GM19452 (cell line): ENCODE results near the gene MPPED1.

Experiments
- ATAC-seq: cut with Tn5 transposase; IDR thresholded peaks from one replicate; pipeline ENCODE4 v1.9.1; 2021; ENCODE audit not compliant: unreplicated experiment

MPPED1 gene

DNA sequence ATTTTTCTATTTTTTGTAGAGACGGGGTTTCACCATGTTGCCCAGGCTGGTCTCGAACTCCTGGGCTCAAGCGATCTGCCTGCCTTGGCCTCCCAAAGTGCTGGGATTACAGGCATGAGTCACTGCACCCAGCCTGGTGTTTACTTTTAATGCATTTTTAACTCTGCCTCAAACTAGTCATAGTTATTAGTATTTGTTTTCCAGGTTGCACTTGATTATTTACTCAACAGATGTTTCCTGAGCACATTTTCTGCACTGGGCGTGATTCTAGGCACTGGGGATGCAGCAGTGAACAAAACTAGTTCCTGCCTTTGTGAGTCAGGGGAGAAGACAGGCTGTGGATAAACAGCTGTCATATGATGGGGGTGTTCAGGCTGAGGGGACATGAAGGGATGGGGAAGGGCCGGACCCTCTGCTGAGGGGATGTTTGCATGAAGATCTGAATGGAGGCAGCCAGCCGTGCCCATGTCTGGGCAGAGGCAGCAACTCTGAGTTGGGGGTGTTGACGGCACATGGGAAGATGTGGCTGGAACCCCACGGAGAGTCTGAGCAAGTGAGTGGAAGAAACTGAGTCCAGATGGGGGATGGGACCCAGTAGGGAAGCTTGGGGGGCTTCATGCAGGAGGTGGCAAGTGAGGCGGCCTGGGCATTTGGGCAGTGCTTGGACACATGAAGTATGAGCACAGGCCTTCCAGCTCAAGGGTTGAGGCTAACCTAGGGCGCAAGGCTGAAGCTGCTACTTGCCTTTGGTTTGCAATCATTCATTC is 34.4 kb downstream of the MPPED1 start:
- ATAC-seq, result no peak

DNA sequence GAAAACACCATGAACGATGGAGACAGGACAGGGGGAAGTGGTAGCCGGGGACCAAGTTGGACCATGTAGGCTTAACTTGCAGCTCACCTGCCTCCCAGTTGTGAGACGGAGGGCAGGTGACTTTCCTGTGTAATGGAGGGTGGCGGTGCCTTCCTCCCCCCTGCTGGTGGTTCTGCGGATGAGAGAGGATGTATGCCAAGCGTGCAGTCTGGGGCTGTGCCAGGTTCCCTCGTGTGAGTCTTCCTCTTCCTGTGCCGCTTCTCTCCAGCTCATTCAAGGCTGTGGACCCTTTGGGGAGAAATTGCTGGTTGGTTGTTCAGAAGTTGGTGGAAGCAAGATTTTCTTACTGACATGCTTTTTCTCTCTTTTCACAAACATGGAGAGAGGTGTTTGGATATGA is 35.1 kb downstream of the MPPED1 start:
- ATAC-seq, result no peak

GRCh38 chr22:43447380-43447779 is 35.6 kb downstream of the MPPED1 start:
- ATAC-seq, result no peak

DNA sequence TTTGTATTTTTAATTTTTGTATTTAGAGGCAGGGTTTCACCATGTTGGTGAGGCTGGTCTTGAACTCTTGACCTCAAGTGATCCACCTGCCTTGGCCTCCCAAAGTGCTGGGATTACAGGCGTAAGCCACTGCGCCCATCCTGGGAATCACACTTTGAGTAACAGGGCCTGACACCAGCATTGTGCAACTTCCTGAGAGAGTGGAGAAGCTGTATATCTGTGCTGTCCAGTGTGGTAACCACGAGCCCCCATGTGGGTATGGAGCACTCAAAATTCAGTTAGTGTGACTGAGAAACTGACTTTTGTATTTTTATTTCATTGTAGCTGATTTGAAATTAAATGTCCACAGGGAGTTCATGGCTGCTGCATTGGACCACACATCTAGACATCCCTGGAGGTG is 36.2 kb downstream of the MPPED1 start:
- no peak for ATAC-seq

- ATAC-seq, result no peak
Measured at GRCh38 chr22:43449205-43449830, 37.5 kb downstream of the MPPED1 start.

DNA sequence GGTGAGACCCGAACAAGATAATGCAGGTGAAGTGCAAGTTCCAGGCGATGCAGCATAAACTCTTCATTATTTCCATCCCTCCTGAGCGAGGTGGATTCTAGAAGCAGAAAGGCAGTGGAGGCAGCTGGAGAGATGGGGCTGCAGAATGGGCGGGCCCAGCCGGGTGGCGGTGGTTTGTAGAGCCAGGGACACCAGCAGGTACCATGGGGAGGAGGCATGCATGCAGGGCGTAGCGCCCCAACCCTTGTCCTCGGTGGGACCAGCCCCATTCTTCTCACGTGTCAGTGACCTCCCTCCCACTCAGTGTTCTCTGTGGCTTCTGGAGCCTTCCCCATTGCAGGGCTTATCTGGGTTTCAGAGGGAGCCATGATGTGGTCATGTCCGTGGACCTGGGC is 38.0 kb downstream of the MPPED1 start:
- ATAC-seq, result no peak

GRCh38 chr22:43451371-43452050 is 39.7 kb downstream of the MPPED1 start:
- no peak for ATAC-seq

GRCh38 chr22:43455846-43456245 is 44.0 kb downstream of the MPPED1 start:
- no peak for ATAC-seq

DNA sequence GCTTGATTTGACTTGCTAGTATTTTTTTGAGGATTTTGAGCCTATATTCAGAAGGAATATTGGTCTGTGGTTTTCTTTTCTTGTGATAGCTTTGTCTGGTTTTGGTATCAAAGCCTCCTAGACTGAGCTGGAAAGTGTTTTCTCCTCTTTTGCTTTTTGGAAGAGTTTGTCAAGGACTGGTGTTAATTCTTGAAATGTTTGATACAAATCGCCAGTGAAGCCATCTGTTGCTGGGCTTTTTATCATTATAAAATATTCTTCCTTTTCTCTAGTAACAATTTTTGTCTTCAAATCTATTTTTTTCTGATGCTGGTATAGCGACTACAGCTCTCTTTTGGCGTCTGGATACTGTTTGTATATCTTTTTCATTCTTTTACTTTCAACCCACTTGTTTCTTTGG is 45.2 kb downstream of the MPPED1 start:
- no peak for ATAC-seq

DNA sequence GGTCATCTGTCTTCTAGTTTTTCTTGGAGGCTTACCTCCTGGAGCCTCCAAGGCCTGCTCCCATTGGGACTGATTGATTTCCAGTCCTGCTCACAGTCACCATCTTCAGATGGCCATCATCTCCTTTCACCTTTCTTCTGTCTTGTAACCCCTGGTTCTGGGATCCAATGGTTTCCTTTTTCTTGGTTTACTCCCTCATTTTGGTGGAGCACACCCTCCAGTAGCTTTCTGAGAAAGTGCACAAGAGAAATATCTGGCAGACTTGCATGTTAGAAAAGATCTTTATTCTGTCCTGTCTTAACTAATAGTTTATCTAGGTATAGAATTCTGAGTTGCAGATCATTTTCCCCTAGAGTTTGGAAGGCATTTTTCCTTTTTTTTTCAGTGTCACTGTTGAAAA is 50.9 kb downstream of the MPPED1 start:
- no peak for ATAC-seq

DNA sequence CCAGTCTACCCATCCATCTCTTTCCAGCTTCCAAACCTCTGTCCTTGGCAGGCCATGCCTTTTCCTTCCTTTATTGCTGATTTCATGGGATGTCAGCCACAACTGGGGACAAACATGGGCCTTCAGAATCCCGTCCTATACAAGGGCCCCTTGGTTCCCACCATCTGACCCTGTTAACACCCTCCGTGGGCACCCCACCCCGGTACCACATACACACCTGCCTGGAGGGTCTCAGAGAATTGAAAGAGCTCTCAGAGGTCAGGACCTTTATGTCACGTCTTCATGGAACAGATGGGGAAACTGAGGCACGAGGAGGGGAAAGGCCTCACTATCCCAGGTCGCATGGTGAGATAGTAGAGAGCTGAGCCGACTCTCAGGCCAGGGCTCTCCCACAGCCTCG is 53.0 kb downstream of the MPPED1 start:
- no peak for ATAC-seq

GRCh38 chr22:43465291-43466015 is 53.6 kb downstream of the MPPED1 start:
- ATAC-seq, result no peak

DNA sequence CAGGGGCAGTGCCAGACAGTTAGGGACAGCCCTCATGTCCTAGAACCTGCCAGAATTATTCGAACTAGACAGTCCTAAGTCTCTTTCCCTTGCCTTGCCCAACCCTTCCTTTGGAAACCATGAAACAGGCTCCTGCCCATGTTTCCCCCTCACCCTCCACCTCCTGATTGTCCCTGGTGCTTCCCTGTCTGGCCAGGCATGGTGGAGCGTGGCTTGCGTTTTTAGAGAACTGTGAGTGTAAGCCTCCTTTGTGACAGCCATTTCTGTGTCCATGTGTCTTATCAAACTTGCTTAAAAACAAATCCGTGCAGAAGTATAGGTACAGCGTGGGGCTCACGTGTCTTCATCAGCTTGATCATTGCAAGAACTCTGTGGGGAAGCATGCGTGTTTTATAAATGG is 54.9 kb downstream of the MPPED1 start:
- no peak for ATAC-seq

DNA sequence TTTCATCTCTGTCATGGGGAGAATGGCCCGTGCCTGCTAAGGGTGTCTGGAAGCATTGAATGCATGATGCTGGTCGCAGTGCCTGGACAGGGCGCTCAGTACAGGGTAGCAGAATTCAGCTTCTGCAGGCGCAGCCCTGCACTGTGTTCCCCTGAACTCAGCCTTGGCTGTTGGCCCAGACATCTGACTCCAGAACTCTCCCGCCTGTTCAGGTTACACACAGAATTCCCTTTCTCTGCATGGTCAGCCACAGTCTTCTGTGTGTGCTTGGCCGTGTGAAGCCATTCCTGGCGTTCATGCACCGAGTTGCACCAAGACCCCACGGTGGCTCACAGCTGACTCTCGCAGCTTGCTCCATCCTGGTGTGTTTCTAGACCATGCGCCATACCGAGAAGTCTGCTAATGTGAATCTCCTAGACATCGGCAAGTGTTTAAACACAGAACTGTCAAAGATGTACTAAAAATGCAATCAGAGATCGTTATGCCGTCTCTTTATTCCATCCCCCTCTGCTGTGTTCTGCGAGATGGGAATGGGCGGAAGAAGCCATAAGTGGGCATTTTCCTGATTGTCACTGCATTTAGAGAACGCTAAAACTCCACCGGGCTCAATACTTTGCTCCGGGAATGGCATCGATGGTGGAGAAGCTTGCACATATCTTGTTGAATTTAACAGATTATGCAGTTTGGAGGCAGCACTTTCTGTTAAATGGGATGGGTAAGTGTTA is 55.6 kb downstream of the MPPED1 start:
- no peak for ATAC-seq

DNA sequence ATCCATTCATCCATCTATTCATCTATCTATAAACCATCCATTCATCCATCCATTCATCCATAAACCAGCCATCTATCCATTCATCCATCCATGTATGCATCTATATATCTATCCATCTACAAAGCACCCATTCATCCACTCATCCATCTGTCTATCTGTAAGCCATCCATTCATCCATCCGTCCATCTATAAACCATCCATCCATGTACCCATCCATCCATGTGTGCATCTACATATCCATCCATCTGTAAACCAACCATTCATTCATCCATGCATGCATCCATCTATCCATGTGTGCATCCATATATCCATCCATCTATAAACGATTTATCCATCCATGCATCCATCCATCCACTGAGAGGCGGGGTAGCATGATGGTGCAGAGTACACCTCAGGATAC is 58.4 kb downstream of the MPPED1 start:
- no peak for ATAC-seq

DNA sequence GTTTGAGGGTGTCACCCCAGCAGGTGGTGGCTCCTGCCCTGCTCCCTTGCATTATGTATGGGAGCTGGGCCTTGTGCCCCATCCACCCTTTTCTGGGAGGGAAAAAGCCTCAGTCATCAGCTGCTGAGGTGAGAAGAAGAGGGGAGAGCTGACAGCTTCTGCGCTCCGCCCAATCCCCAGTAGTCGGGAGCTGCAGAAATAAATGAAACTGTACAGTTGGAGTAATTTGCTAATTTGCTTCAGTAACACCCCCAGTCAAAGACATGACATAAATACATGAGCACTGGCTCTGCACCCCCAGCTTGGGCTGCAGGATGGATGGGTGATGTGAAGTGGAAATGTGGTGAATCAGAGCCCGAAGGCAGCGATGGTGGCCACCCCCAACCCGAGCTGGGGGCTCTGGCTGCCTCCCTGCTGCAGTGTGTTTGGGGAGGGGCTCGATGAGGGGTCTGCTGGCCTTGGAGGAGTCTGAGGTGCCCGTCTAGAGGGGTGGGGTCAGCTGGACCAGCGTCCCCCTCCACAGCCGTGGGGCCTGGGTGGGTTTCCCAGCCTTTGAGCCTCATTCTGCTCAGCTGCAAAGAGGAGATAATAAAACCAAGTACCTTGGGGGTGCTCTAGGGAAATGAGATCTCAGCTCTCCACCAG is 59.2 kb downstream of the MPPED1 start:
- ATAC-seq, result no peak

DNA sequence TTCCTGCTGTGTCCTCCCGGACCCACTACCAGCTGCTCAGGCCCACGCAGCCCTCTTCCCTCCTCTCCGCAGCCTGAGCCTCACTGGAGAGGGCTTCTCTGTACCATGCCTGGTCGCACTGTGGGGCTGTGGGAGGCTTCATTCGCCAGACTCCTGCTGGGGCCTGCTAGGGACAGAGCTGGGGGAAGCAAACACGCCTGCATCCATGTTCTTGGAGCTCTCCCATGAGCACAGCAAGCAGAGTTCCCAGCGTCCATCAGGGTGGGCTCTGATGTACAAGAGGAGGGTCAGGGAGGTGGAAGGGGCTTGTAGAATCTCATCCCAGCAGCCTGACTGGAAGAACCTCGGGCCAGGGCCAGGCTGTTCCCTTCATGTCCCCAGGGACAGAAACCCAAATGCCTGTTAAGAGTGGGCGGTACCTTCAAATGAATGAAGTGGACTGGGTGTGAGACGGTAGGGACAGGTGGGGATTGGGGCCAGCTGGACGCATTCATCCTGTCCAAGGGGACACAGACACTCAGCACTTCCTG is 59.9 kb downstream of the MPPED1 start:
- ATAC-seq, result no peak

GRCh38 chr22:43473031-43473430 is 61.2 kb downstream of the MPPED1 start:
- no peak for ATAC-seq

DNA sequence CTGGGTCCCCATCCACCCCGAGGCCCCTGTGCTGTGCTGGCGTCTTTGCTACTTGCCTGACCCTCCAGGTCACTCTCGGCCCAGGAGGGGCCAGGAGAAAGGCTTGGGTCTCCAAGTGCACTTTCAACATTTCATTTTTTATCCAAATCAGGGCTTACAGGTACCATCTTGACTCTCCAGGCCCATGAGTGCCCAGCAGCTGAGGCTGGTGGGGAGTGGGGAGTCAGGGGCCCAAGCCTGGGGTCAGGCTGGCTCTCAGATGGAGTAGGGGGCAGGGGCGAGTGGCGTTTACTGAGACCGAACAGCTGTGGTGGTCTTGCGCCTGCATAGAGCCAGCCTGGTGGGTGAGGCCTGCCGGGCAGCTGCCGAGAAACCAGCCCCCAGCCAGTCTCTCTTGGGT is 61.6 kb downstream of the MPPED1 start:
- no peak for ATAC-seq
